GM12891 (cell line): ENCODE measurements around the gene IPPK.

ENCODE experiments used
- PAX5 ChIP-seq: IDR thresholded peaks from 2 replicates; pipeline ENCODE4 v1.6.1; 2011; ENCODE audit warnings: low read length, moderate library complexity, mild to moderate bottlenecking; ENCODE audit not compliant: insufficient read depth, severe bottlenecking
- POLR2A ChIP-seq: IDR thresholded peaks from 2 replicates; pipeline ENCODE4 v1.6.1; 2011; ENCODE audit warnings: low read depth, low read length, control low read depth
- POLR2AphosphoS5 ChIP-seq: IDR thresholded peaks from 2 replicates; pipeline ENCODE4 v1.6.1; 2011; ENCODE audit warnings: low read depth, low read length, control low read depth
- POU2F2 ChIP-seq: IDR thresholded peaks from 2 replicates; pipeline ENCODE4 v1.6.1; 2011; ENCODE audit warnings: low read depth, mild to moderate bottlenecking, control low read depth, low read length, moderate library complexity
- SPI1 ChIP-seq: IDR thresholded peaks from 2 replicates; pipeline ENCODE4 v1.6.1; 2011; ENCODE audit warnings: low read depth, low read length, control low read depth
- TAF1 ChIP-seq: IDR thresholded peaks from 2 replicates; pipeline ENCODE4 v1.6.1; 2011; ENCODE audit warnings: low read depth, low read length, control low read depth

DNA sequence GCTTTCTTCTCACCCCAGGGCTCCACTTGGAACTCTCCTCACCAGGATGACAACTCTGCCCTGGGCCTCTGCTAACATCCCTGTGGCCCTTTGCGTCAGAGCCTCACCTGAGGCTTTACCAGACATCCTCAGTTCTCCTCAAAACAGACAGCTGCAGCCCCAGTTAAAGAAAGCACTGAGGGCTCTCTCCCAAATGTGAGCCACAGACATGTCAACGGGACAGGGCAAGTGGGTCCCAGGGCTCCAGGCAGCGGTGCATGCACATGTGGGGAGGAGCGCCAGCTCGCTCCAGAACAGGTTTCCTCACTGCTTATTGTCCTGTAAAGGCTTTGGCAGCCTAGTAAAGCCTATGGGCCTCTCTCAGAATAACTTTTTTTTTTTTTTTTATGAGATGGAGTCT, 37.3 kb downstream of the IPPK start:
- TF ChIP-seq POLR2AphosphoS5, result no peak
- no peak for TF ChIP-seq POLR2A
- no peak for TF ChIP-seq POU2F2
- TF ChIP-seq SPI1, result no peak
- TF ChIP-seq TAF1, result no peak
- no peak for TF ChIP-seq PAX5
